ENCODE data around the gene ZNF791. TPM values are rescaled to one million over a fixed set of nuclear protein-coding genes. Genes with fewer than 3 reads are reported as not detected.

ZNF791 gene
- total RNA-seq, 1 donor from 2014 or later = 29.6 TPM

DNA sequence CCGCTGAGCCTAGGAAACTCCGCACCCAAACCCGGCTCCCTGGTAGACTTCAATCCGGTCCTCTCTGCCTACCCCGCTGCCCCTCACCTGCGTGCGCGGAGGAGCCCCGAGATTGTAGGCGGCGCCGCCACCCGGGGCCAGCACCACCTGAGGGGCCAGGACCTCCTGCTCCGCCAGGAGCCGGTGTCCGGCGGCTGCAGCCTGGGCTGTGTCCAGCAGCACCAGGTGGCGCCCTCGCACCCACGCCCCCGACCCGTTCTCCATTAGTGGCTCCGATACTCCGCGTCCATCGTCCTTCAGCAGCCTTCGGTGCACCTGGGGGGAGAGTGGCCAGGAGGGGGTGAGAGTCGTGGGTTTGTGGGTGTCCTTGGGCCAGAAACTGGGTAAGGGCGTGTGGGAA lies 37.4 kb downstream of the ZNF791 start:
- Mint-ChIP-seq H3K4me1 (ENCODE audit: low read depth, unreplicated experiment) (no peaks in the 10 kb centered on the region), H3K27me3 (ENCODE audit: low read depth, unreplicated experiment) (no peaks in the 10 kb centered on the region), H3K36me3 (ENCODE audit: low read depth, unreplicated experiment) (peaks cover 26% of the 10 kb centered on the region), H3K27ac (ENCODE audit: unreplicated experiment) (no peak overlapping the region), H3K9me3 (ENCODE audit: unreplicated experiment) (no peaks in the 10 kb centered on the region), H3K4me3 (ENCODE audit: unreplicated experiment) (no peak overlapping the region)
- Histone ChIP-seq H3K4me3 (ENCODE audit: insufficient read depth, low read depth, low read length) (no peak overlapping the region), H3K4me2 (ENCODE audit: low read length) (peak overlapping the region; percentile 52), H3K9ac (ENCODE audit: low read length) (no peak overlapping the region), H3K36me3 (ENCODE audit: insufficient read depth, low read length) (no peaks in the 10 kb centered on the region), H3K27ac (ENCODE audit: low read depth, low read length) (no peak overlapping the region), H3K79me2 (ENCODE audit: insufficient read depth, low read length) (no peaks in the 10 kb centered on the region), H2AFZ (ENCODE audit: low read depth, low read length) (no peak overlapping the region), H4K20me1 (ENCODE audit: insufficient read depth, low read length) (no peaks in the 10 kb centered on the region), H3K27me3 (ENCODE audit: insufficient read depth, low read length) (no peaks in the 10 kb centered on the region), H3K9me3 (ENCODE audit: insufficient read depth, low read depth, low read length) (no peaks in the 10 kb centered on the region), H3K4me1 (ENCODE audit: insufficient read depth, low read length) (no peaks in the 10 kb centered on the region)
- FAIRE-seq (no peak), DNase-seq (ENCODE audit: low read depth) (no peak)
- TF ChIP-seq, protein P1, sequence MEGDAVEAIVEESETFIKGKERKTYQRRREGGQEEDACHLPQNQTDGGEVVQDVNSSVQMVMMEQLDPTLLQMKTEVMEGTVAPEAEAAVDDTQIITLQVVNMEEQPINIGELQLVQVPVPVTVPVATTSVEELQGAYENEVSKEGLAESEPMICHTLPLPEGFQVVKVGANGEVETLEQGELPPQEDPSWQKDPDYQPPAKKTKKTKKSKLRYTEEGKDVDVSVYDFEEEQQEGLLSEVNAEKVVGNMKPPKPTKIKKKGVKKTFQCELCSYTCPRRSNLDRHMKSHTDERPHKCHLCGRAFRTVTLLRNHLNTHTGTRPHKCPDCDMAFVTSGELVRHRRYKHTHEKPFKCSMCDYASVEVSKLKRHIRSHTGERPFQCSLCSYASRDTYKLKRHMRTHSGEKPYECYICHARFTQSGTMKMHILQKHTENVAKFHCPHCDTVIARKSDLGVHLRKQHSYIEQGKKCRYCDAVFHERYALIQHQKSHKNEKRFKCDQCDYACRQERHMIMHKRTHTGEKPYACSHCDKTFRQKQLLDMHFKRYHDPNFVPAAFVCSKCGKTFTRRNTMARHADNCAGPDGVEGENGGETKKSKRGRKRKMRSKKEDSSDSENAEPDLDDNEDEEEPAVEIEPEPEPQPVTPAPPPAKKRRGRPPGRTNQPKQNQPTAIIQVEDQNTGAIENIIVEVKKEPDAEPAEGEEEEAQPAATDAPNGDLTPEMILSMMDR (IDR thresholded peaks at IDR 0.05; ENCODE audit: insufficient read depth, low read depth, low read length) = no peak
- TF ChIP-seq EZH2 (IDR thresholded peaks at IDR 0.05; ENCODE audit: insufficient read depth, low read length) = no peak

DNA sequence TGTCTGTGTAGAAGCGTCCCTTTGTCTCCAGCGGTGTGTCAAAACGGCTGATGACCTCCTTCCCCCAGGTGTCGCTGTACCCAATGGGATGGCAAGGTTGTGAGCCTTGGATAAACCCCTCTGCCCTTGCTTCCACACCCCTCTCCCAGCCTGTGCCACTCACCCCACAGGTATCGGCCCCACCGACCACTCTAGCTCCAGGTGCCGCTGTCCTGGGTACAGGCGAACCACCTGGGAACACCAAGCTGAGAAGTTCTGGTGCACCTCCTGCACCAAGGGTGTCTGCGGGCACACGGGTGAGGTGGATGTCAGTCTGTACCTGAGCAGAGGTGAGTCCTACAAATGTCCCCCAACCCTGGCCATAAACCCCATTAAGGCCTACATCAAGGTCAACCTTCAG lies 39.2 kb downstream of the ZNF791 start:
- no peak overlapping the region for H3K4me3 Mint-ChIP-seq (ENCODE audit: unreplicated experiment)
- no peaks in the 10 kb centered on the region for H3K9me3 ChIP-seq (ENCODE audit: insufficient read depth, low read depth, low read length)
- no peak overlapping the region for H3K27ac Mint-ChIP-seq (ENCODE audit: unreplicated experiment)
- no peak overlapping the region for H3K4me3 ChIP-seq (ENCODE audit: insufficient read depth, low read depth, low read length)
- no peaks in the 10 kb centered on the region for H3K4me1 Mint-ChIP-seq (ENCODE audit: low read depth, unreplicated experiment)
- H3K27me3 ChIP-seq (ENCODE audit: insufficient read depth, low read length) = no peaks in the 10 kb centered on the region
- H4K20me1 ChIP-seq (ENCODE audit: insufficient read depth, low read length) = no peaks in the 10 kb centered on the region
- H3K79me2 ChIP-seq (ENCODE audit: insufficient read depth, low read length) = no peaks in the 10 kb centered on the region
- H2AFZ ChIP-seq (ENCODE audit: low read depth, low read length) = no peak overlapping the region
- H3K9ac ChIP-seq (ENCODE audit: low read length) = no peak overlapping the region
- peaks cover 1% of the 10 kb centered on the region for H3K36me3 ChIP-seq (ENCODE audit: insufficient read depth, low read length)
- no peaks in the 10 kb centered on the region for H3K4me1 ChIP-seq (ENCODE audit: insufficient read depth, low read length)
- H3K4me2 ChIP-seq (ENCODE audit: low read length) = no peak overlapping the region
- no peak for TF ChIP-seq EZH2 (IDR thresholded peaks at IDR 0.05; ENCODE audit: insufficient read depth, low read length)
- TF ChIP-seq, protein P1 (IDR thresholded peaks at IDR 0.05; ENCODE audit: insufficient read depth, low read depth, low read length) = no peak
- FAIRE-seq (no peak), DNase-seq (ENCODE audit: low read depth) (no peak)
- H3K36me3 Mint-ChIP-seq (ENCODE audit: low read depth, unreplicated experiment) = peaks cover 22% of the 10 kb centered on the region
- no peaks in the 10 kb centered on the region for H3K9me3 Mint-ChIP-seq (ENCODE audit: unreplicated experiment)
- H3K27ac ChIP-seq (ENCODE audit: low read depth, low read length) = no peak overlapping the region
- H3K27me3 Mint-ChIP-seq (ENCODE audit: low read depth, unreplicated experiment) = no peaks in the 10 kb centered on the region

DNA sequence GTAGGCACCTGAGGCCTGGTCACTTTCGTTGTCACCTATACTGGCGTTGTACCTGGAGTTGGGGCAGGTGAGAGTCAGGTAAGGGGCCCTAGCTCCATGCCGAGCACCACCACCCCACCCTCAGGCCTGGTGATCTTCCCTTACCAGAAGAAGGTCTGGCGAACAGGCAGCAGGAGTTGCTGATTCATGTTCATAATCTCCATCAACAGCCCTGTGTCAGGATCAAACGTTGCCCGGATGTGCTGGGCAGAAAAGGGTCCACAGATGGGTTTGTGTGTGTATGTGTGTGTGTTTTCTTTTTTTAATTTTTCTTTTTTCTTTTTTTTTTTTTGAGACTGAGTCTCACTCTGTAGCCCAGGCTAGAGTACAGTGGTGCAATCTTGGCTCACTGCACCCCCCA lies 41.5 kb downstream of the ZNF791 start:
- no peak overlapping the region for H3K4me3 ChIP-seq (ENCODE audit: insufficient read depth, low read depth, low read length)
- no peak overlapping the region for H3K27ac ChIP-seq (ENCODE audit: low read depth, low read length)
- H3K36me3 ChIP-seq (ENCODE audit: insufficient read depth, low read length) = peaks cover 9% of the 10 kb centered on the region
- DNase-seq (ENCODE audit: low read depth) (no peak), FAIRE-seq (no peak)
- TF ChIP-seq, protein P1 (IDR thresholded peaks at IDR 0.05; ENCODE audit: insufficient read depth, low read depth, low read length) = no peak
- no peak for TF ChIP-seq EZH2 (IDR thresholded peaks at IDR 0.05; ENCODE audit: insufficient read depth, low read length)
- H3K9ac ChIP-seq (ENCODE audit: low read length) = no peak overlapping the region
- no peaks in the 10 kb centered on the region for H3K4me1 ChIP-seq (ENCODE audit: insufficient read depth, low read length)
- H3K9me3 ChIP-seq (ENCODE audit: insufficient read depth, low read depth, low read length) = no peaks in the 10 kb centered on the region
- Mint-ChIP-seq H3K27me3 (ENCODE audit: low read depth, unreplicated experiment) (no peaks in the 10 kb centered on the region), H3K27ac (ENCODE audit: unreplicated experiment) (no peak overlapping the region), H3K36me3 (ENCODE audit: low read depth, unreplicated experiment) (peaks cover 33% of the 10 kb centered on the region), H3K4me3 (ENCODE audit: unreplicated experiment) (no peak overlapping the region), H3K9me3 (ENCODE audit: unreplicated experiment) (no peaks in the 10 kb centered on the region), H3K4me1 (ENCODE audit: low read depth, unreplicated experiment) (no peaks in the 10 kb centered on the region)
- no peaks in the 10 kb centered on the region for H3K79me2 ChIP-seq (ENCODE audit: insufficient read depth, low read length)
- no peaks in the 10 kb centered on the region for H3K27me3 ChIP-seq (ENCODE audit: insufficient read depth, low read length)
- no peaks in the 10 kb centered on the region for H4K20me1 ChIP-seq (ENCODE audit: insufficient read depth, low read length)
- no peak overlapping the region for H3K4me2 ChIP-seq (ENCODE audit: low read length)
- H2AFZ ChIP-seq (ENCODE audit: low read depth, low read length) = no peak overlapping the region

All from astrocyte (in vitro differentiated cells and primary cell).